Calu3 (cell line): ENCODE measurements around the gene LOXL4. TPM values are rescaled to one million over a fixed set of nuclear protein-coding genes. Genes with fewer than 3 reads are reported as not detected.
A peak's percentile ranks its signal among the peaks of the same experiment; 100 is the strongest.

ENCODE experiments used
- BruUV-seq: library from RNA; stranded (reverse); fragments of 400-500 nt; replicated peaks from 2 replicates; lab custom pipeline; 2021; lab: Mats Ljungman, UMichigan
- CTCF ChIA-PET: fragments of 300-600 bp; sonication (Branson Sonifier 250); formaldehyde crosslinking; loops from one replicate; lab custom pipeline; 2022; ENCODE audit warnings: antibody characterized with exemption; lab: Charles Lee
- DNase-seq: peaks from one replicate; pipeline ENCODE4 v3.0.0; 2022
- H3K27ac Mint-ChIP-seq: one replicate; pipeline ENCODE4 v1.8.0; 2022; ENCODE audit warnings: mixed read lengths; ENCODE audit not compliant: unreplicated experiment
- H3K27me3 Mint-ChIP-seq: one replicate; pipeline ENCODE4 v1.8.0; 2022; ENCODE audit warnings: mixed read lengths; ENCODE audit not compliant: unreplicated experiment
- H3K36me3 Mint-ChIP-seq: one replicate; pipeline ENCODE4 v1.8.0; 2022; ENCODE audit warnings: mild to moderate bottlenecking, moderate library complexity, mixed read lengths; ENCODE audit not compliant: insufficient read depth, unreplicated experiment
- H3K4me1 Mint-ChIP-seq: one replicate; pipeline ENCODE4 v1.8.0; 2022; ENCODE audit warnings: mild to moderate bottlenecking, low read depth, mixed read lengths; ENCODE audit not compliant: unreplicated experiment
- H3K4me3 Mint-ChIP-seq: one replicate; pipeline ENCODE4 v1.8.0; 2022; ENCODE audit warnings: mild to moderate bottlenecking, low read depth, moderate library complexity, mixed read lengths; ENCODE audit not compliant: unreplicated experiment
- H3K9me3 Mint-ChIP-seq: one replicate; pipeline ENCODE4 v1.8.0; 2022; ENCODE audit warnings: low read depth, mixed read lengths; ENCODE audit not compliant: unreplicated experiment
- intact Hi-C: fragments of 100-400 bp; cut with micrococcal nuclease; formaldehyde crosslinking; loops from one replicate; pipeline ENCODE4 v1.10.0; 2022; ENCODE audit not compliant: unreplicated experiment
- total RNA-seq: library from RNA; stranded (reverse); gene quantifications from 2 replicates; pipeline ENCODE4 v1.2.3, GENCODE V29; 2022
- TF ChIP-seq, protein P1 (sequence below): fragments of 200-600 bp; IDR thresholded peaks from one replicate; pipeline ENCODE4 v1.8.0; 2022; ENCODE audit warnings: antibody characterized with exemption; ENCODE audit not compliant: unreplicated experiment

Gene LOXL4
- total RNA-seq, 1 experiment from 2014 or later, result 2.2 TPM

DNA sequence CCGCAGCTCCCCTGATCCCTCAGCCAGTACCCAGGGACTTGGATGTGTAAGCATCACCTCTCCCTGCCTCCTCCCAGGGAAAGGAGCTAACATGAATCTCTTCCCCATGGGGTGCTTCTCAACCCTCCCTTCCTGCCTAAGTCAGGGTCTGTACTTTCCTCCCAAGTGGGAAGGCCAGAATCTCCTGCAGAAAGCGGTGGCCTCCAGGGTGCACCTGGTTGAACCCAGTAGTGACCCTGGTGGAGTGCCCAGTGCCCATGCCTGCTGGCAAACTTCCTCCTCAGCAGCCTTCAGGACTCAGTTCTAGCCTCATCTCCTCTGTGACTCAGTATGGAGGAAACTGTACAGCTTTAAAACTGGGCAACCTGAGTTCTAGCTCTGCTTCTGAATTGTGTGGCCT, 2.8 kb upstream of the LOXL4 start:
- CTCF ChIA-PET, result interaction anchor here (2.4 kb wide), 1 partner anchor 38 kb away, joined by 9 read pairs; no protein-coding TSS in a partner anchor
- no peak overlapping the region for H3K4me3 Mint-ChIP-seq
- no peak for DNase-seq
- TF ChIP-seq, protein P1, sequence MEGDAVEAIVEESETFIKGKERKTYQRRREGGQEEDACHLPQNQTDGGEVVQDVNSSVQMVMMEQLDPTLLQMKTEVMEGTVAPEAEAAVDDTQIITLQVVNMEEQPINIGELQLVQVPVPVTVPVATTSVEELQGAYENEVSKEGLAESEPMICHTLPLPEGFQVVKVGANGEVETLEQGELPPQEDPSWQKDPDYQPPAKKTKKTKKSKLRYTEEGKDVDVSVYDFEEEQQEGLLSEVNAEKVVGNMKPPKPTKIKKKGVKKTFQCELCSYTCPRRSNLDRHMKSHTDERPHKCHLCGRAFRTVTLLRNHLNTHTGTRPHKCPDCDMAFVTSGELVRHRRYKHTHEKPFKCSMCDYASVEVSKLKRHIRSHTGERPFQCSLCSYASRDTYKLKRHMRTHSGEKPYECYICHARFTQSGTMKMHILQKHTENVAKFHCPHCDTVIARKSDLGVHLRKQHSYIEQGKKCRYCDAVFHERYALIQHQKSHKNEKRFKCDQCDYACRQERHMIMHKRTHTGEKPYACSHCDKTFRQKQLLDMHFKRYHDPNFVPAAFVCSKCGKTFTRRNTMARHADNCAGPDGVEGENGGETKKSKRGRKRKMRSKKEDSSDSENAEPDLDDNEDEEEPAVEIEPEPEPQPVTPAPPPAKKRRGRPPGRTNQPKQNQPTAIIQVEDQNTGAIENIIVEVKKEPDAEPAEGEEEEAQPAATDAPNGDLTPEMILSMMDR, result no peak
- no peaks in the 10 kb centered on the region for H3K27me3 Mint-ChIP-seq
- H3K27ac Mint-ChIP-seq, result no peak overlapping the region
- peaks cover 20% of the 10 kb centered on the region for H3K36me3 Mint-ChIP-seq
- intact Hi-C loops, result no loop called here
- H3K4me1 Mint-ChIP-seq, result peaks cover 58% of the 10 kb centered on the region
- H3K9me3 Mint-ChIP-seq, result peaks cover 1% of the 10 kb centered on the region
- no TSS peak for BruUV-seq

DNA sequence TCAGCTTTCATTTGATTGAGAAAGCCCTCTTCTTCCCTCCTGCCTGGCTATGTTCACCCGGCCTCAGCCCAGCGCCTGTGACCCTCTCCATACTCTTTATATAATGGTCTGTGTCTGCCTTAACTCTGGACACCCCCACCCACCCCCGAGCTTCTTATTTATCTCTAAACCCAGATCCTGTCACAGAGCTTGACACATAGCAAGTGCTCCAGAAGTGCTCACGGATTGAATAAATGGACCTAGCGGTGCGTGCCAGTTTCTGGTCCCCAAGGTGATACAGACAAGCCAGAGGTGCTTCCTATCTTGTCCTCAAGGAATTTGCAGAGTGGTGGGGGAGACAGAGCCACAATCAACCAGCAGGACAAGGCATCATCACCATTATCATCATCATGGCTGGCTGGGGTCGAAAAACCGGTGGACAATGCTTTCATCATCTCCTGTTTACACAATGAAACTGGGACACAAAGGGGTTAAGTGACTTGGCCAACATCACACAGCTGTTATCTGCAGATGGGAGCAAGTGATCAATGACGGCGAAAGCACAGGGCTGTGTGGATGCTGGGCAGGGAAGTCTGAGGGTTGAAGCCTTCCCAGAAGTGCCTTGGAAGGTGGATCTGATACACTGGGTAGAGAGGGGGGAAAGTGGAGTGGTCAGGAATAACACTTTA, 2.2 kb upstream of the LOXL4 start:
- intact Hi-C loops, result no loop called here
- CTCF ChIA-PET, result interaction anchor here (2.4 kb wide), 1 partner anchor 39 kb away, joined by 9 read pairs; no protein-coding TSS in a partner anchor
- peaks cover 59% of the 10 kb centered on the region for H3K4me1 Mint-ChIP-seq
- H3K27ac Mint-ChIP-seq, result peak overlapping the region; percentile 85
- peak overlapping the region; percentile 68 for H3K4me3 Mint-ChIP-seq
- peaks cover 20% of the 10 kb centered on the region for H3K36me3 Mint-ChIP-seq
- TF ChIP-seq, protein P1, result no peak
- no peaks in the 10 kb centered on the region for H3K9me3 Mint-ChIP-seq
- BruUV-seq, result no TSS peak
- no peaks in the 10 kb centered on the region for H3K27me3 Mint-ChIP-seq
- DNase-seq, result no peak

DNA sequence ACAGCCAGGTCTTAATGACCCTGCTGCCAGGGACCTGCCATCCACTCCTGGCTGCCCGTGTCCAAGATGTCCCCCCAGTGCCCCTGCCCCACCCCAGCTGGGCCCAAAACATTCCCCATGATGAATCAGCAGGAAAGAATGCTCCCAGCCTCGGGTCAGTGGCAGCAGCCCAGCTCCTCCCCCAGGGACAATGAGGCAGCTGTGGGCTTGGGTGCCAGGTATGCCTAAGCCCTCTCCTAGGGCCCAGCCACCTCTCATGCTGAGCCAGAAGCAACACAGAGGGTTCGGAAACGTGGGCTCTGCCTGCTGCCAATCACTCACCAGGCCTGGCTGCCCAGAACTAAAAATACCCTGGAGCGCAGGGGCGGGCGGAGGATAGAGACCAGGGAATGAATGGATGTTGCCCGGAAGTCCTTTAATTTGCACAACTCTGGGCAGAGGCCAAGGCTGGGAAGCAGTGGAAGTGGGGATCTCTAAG, 1.5 kb upstream of the LOXL4 start:
- Mint-ChIP-seq H3K4me3 (peak overlapping the region; percentile 68), H3K36me3 (peaks cover 20% of the 10 kb centered on the region), H3K9me3 (no peaks in the 10 kb centered on the region), H3K4me1 (peaks cover 60% of the 10 kb centered on the region), H3K27ac (peak overlapping the region; percentile 85), H3K27me3 (no peaks in the 10 kb centered on the region)
- peak; percentile 87 for DNase-seq
- CTCF ChIA-PET, result interaction anchor here (0.6 to 2.4 kb wide), 2 partner anchors 39 to 49 kb away, joined by 3 to 9 read pairs; no protein-coding TSS in a partner anchor
- TF ChIP-seq, protein P1, result no peak
- intact Hi-C loops, result no loop called here
- BruUV-seq, result no TSS peak

DNA sequence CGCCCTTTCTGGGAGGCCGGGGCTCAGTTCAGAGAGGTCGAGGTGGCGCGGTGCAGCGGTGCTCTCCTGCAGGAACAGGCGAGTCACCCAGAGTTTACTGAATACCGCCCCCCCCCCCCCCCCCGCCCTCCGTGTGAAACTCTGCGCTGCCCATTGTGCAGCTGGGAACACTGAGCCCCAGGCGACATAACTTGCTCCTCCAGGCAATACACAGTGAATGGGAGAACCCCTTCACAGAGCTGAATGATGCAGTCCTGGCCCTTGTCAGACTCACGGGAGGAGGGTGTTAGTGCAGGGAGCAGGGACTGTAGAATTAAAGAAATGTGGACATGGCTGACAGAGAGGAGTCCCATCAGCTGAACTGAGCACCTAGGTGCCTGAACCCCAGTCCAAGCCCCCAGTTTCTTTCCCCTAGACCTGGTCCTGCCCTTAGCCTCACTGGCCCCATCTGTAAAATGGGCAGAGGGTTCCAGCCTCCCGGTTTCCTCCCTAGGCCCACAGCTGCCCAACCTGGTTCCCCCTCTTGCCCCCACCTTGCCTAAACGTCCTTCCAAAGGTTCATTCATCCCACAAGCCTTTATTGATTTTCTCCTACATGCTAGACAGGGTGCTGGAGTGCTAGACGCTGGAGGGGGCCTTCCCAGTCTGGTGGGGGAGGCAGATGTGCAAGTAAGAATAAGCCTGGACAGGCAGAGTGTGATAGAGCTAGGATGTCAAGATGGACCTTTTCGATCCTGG, 869 bp upstream of the LOXL4 start:
- intact Hi-C loops, result no loop called here
- H3K27me3 Mint-ChIP-seq, result no peaks in the 10 kb centered on the region
- BruUV-seq, result no TSS peak

More for the DNA sequence above, 869 bp upstream of the LOXL4 start:
- Mint-ChIP-seq H3K4me1 (peaks cover 66% of the 10 kb centered on the region), H3K4me3 (peak overlapping the region; percentile 68), H3K27ac (peak overlapping the region; percentile 85), H3K36me3 (peaks cover 20% of the 10 kb centered on the region), H3K9me3 (no peaks in the 10 kb centered on the region)
- TF ChIP-seq, protein P1, result no peak
- DNase-seq, result no peak
- CTCF ChIA-PET, result interaction anchor here (0.6 to 2.4 kb wide), 2 partner anchors 40 to 50 kb away, joined by 3 to 9 read pairs; no protein-coding TSS in a partner anchor
